Measurements from ENCODE around the gene FADS2. TPM values are rescaled to one million over a fixed set of nuclear protein-coding genes. Genes with fewer than 3 reads are reported as not detected.

Gene FADS2
- total and polyA plus RNA-seq, 2 of the 13 experiments (the other 11 are each of a cell fraction or from before 2014, with no cell fraction given): 90.1 to 124 TPM

DNA sequence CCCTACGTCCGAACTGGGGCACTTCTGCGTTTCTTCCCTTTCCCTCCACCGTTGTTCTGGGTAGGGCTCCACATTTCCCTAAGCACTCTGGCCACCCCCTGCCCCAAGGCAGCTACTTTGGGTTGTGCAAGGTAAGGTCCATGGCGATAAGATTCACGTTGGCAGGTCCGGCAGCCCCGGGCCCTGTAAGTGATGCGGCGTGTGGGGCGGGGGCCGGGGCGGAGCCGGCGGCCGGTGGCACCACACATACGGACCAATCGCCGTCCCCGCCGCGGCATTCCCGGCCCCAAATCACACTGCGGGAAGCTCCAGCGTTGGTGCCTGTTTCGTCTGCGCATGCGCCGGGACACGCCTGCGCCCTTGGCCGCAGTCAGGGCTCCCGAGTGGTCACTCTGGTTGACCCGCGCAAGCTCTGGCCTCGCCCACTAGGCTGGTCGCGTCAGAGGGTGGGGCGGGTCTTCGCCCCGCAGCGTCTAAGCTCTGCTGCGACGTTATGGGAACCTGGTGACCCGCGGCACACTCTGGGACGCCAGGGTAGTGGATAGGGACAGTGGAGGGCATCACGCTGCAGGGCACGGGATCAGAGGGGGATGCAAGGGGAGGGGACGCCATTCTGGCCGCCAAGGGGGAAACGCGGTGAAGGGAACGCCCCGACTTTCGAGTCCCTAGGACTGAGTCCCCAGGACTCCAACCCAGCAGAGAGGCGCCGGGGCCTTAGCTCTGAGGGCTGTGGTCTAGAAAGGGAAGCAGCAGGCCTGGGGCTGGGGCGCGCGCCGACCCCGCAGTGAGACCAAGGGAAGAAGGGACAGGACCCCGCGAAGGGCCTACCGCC, 12.9 kb upstream of the FADS2 start (continued):
- TF ChIP-seq XRCC5 (optimal IDR thresholded peaks at IDR 0.05; ENCODE audit: low read length) (no peak), RAD51 (IDR thresholded peaks at IDR 0.05; ENCODE audit: borderline replicate concordance) (no peak), ZNF414 (CRISPR knock-in tag; IDR thresholded peaks at IDR 0.05) (peak; percentile 89), POGZ (CRISPR knock-in tag; IDR thresholded peaks at IDR 0.05) (no peak; the same call in 1 of the 2 replicates), CC2D1A (CRISPR knock-in tag; IDR thresholded peaks at IDR 0.05) (no peak), RBAK (CRISPR knock-in tag; IDR thresholded peaks at IDR 0.05) (no peak), ONECUT2 (CRISPR knock-in tag; IDR thresholded peaks at IDR 0.05) (no peak; the same call in 1 of the 2 replicates), CBFB (CRISPR knock-in tag; IDR thresholded peaks at IDR 0.05) (no peak), KDM4B (CRISPR knock-in tag; IDR thresholded peaks at IDR 0.05) (no peak), RFX3 (CRISPR knock-in tag; IDR thresholded peaks at IDR 0.05) (no peak), CAMTA2 (CRISPR knock-in tag; IDR thresholded peaks at IDR 0.05; ENCODE audit: borderline replicate concordance) (peak; percentile 92), KDM6A (CRISPR knock-in tag; IDR thresholded peaks at IDR 0.05; ENCODE audit: low read depth) (no peak), ZNF205 (CRISPR knock-in tag; IDR thresholded peaks at IDR 0.05) (no peak), NFRKB (IDR thresholded peaks at IDR 0.05) (no peak), GZF1 (CRISPR knock-in tag; IDR thresholded peaks at IDR 0.05) (peak; percentile 76; the same call in 1 of the 2 replicates), GATAD1 (CRISPR knock-in tag; IDR thresholded peaks at IDR 0.05) (no peak), ARNT (IDR thresholded peaks at IDR 0.05) (no peak), KLF15 (CRISPR knock-in tag; IDR thresholded peaks at IDR 0.05; ENCODE audit: borderline replicate concordance) (peak; percentile 15; the same call in 1 of the 2 replicates), CCDC6 (CRISPR knock-in tag; IDR thresholded peaks at IDR 0.05) (peak; percentile 85; the same call in 1 of the 2 replicates)
- TF ChIP-seq, protein P1, sequence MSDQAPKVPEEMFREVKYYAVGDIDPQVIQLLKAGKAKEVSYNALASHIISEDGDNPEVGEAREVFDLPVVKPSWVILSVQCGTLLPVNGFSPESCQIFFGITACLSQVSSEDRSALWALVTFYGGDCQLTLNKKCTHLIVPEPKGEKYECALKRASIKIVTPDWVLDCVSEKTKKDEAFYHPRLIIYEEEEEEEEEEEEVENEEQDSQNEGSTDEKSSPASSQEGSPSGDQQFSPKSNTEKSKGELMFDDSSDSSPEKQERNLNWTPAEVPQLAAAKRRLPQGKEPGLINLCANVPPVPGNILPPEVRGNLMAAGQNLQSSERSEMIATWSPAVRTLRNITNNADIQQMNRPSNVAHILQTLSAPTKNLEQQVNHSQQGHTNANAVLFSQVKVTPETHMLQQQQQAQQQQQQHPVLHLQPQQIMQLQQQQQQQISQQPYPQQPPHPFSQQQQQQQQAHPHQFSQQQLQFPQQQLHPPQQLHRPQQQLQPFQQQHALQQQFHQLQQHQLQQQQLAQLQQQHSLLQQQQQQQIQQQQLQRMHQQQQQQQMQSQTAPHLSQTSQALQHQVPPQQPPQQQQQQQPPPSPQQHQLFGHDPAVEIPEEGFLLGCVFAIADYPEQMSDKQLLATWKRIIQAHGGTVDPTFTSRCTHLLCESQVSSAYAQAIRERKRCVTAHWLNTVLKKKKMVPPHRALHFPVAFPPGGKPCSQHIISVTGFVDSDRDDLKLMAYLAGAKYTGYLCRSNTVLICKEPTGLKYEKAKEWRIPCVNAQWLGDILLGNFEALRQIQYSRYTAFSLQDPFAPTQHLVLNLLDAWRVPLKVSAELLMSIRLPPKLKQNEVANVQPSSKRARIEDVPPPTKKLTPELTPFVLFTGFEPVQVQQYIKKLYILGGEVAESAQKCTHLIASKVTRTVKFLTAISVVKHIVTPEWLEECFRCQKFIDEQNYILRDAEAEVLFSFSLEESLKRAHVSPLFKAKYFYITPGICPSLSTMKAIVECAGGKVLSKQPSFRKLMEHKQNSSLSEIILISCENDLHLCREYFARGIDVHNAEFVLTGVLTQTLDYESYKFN (CRISPR knock-in tag; conservative IDR thresholded peaks at IDR 0.05): peak; percentile 28
- TF ChIP-seq, protein P2, sequence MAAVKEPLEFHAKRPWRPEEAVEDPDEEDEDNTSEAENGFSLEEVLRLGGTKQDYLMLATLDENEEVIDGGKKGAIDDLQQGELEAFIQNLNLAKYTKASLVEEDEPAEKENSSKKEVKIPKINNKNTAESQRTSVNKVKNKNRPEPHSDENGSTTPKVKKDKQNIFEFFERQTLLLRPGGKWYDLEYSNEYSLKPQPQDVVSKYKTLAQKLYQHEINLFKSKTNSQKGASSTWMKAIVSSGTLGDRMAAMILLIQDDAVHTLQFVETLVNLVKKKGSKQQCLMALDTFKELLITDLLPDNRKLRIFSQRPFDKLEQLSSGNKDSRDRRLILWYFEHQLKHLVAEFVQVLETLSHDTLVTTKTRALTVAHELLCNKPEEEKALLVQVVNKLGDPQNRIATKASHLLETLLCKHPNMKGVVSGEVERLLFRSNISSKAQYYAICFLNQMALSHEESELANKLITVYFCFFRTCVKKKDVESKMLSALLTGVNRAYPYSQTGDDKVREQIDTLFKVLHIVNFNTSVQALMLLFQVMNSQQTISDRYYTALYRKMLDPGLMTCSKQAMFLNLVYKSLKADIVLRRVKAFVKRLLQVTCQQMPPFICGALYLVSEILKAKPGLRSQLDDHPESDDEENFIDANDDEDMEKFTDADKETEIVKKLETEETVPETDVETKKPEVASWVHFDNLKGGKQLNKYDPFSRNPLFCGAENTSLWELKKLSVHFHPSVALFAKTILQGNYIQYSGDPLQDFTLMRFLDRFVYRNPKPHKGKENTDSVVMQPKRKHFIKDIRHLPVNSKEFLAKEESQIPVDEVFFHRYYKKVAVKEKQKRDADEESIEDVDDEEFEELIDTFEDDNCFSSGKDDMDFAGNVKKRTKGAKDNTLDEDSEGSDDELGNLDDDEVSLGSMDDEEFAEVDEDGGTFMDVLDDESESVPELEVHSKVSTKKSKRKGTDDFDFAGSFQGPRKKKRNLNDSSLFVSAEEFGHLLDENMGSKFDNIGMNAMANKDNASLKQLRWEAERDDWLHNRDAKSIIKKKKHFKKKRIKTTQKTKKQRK (IDR thresholded peaks at IDR 0.05; ENCODE audit: low read length): no peak
- TF ChIP-seq, protein P3, sequence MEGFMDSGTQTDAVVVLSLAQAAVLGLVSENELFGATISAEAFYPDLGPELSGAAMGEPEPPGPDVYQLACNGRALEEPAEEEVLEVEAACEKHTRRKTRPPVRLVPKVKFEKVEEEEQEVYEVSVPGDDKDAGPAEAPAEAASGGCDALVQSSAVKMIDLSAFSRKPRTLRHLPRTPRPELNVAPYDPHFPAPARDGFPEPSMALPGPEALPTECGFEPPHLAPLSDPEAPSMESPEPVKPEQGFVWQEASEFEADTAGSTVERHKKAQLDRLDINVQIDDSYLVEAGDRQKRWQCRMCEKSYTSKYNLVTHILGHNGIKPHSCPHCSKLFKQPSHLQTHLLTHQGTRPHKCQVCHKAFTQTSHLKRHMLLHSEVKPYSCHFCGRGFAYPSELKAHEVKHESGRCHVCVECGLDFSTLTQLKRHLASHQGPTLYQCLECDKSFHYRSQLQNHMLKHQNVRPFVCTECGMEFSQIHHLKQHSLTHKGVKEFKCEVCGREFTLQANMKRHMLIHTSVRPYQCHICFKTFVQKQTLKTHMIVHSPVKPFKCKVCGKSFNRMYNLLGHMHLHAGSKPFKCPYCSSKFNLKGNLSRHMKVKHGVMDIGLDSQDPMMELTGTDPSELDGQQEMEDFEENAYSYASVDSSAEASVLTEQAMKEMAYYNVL (CRISPR knock-in tag; IDR thresholded peaks at IDR 0.05; ENCODE audit: borderline replicate concordance): peak; percentile 76

Measured in HepG2 (cell line).